ENCODE results near the gene ANKRD35.
"Not testable (repeated sequence)": the region's sequence is repeated elsewhere in the genome, so short reads cannot be mapped to it uniquely, and the experiment has no call there.

DNA sequence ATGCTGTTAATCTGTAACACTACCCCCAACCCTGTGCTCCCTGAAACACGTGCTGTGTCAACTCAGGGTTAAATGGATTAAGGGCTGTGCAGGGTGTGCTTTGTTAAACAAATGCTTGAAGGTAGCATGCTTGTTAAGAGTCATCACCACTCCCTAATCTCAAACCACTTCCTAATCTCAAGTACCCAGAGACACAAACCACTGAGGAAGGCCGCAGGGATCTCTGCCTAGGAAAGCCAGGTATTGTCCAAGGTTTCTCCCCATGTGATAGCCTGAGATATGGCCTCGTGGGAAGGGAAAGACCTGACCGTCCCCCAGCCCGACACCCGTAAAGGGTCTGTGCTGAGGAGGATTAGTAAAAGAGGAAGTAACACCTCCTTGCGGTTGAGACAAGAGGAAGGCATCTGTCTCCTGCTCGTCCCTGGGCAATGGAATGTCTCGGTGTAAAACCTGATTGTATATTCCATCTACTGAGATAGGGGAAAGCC lies 46.9 kb upstream of the ANKRD35 start:
- TF ChIP-seq, protein P1, sequence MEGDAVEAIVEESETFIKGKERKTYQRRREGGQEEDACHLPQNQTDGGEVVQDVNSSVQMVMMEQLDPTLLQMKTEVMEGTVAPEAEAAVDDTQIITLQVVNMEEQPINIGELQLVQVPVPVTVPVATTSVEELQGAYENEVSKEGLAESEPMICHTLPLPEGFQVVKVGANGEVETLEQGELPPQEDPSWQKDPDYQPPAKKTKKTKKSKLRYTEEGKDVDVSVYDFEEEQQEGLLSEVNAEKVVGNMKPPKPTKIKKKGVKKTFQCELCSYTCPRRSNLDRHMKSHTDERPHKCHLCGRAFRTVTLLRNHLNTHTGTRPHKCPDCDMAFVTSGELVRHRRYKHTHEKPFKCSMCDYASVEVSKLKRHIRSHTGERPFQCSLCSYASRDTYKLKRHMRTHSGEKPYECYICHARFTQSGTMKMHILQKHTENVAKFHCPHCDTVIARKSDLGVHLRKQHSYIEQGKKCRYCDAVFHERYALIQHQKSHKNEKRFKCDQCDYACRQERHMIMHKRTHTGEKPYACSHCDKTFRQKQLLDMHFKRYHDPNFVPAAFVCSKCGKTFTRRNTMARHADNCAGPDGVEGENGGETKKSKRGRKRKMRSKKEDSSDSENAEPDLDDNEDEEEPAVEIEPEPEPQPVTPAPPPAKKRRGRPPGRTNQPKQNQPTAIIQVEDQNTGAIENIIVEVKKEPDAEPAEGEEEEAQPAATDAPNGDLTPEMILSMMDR (IDR thresholded peaks at IDR 0.05; ENCODE audit: low read length), result not testable (repeated sequence)
- TF ChIP-seq EZH2 (optimal IDR thresholded peaks at IDR 0.05; ENCODE audit: low read depth, low read length), result not testable (repeated sequence)
